ENCODE data around the gene DEUP1.
"Not testable (repeated sequence)": the region's sequence is repeated elsewhere in the genome, so short reads cannot be mapped to it uniquely, and the experiment has no call there.

The DEUP1 gene

GRCh38 chr11:93361435-93361834 lies 30.9 kb downstream of the DEUP1 start:
- no peak for DNase-seq (ENCODE audit: low spot score)

- DNase-seq (ENCODE audit: low spot score): no peak
Observed at GRCh38 chr11:93368022-93368421, 37.5 kb downstream of the DEUP1 start.

DNA sequence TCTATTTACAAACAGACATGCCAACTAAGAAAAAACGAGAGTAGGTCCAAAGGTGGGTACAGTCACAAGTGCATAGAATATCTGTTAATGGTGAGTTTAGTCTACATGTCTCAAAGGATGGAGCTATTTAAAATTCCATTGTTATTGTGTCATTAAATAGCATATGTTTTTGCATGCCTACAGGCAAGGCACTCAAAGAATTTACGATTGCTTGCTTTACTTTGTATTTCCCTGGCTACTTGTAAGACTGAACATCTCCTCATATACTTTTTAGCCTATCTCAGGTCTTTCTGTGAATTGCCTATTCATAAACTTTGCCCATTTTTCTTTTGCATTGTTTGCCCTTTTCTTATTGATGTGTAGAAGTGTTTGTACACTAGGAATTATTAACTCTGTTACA lies 39.7 kb downstream of the DEUP1 start:
- no peak for DNase-seq (ENCODE audit: low spot score)

GRCh38 chr11:93389737-93390136 lies 59.2 kb downstream of the DEUP1 start:
- no peak for DNase-seq (ENCODE audit: low spot score)

DNA sequence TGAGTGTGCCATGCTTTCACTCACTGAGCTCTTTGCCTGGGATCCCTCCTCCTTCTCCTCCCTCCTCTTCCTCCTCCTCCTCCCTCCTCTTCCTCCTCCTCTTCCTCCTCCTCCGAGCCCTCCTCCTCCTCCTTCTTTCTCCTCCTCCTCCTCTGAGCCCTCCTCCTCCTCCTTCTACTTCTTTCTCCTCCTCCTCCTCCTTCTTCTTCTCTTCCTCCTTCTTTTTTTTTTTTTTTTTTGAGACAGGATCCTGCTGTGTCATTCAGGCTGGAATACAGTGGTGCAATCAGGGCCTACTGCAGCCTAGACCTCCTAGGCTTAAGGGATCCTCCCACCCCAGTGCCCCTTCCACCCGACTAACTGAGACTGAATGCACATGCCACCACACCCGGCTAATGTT lies 62.3 kb downstream of the DEUP1 start:
- no peak for DNase-seq (ENCODE audit: low spot score)

DNA sequence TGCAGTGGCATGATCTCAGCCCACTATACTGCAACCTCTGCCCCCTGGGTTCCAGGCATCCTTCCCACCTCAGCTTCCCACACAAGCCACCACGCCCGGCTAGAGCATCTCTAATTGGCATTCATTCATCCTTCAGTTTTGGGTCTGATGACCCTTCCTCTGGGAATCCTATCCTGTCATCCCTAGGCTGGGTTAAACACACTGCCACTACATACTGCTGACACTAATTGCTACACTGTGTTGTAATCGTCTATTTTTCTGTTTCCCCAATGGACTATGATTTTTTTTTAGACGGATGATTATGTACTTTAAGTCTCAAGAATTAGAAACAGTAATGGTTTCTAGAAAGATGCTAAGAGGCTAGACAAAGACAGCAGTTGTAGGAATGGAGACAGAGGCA lies 62.8 kb downstream of the DEUP1 start:
- no peak for DNase-seq (ENCODE audit: low spot score)

DNA sequence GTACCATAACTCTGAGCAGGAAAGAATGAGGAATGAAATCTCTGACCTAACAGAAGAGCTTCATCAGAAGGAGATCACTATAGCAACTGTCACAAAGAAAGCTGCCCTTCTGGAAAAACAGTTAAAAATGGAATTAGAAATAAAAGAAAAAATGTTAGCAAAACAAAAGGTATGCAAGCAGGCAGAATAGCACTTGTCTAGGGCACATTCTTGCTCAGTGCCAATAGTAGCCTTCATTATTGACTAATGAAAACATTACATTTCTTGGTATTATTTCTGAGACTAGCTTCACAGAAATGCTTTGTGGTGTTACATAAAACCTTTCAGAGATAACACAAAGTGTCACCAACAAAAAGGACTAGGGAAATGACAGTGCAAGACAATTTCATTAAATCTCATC lies 63.9 kb downstream of the DEUP1 start:
- no peak for DNase-seq (ENCODE audit: low spot score)

- no peak for DNase-seq (ENCODE audit: low spot score)
Observed at GRCh38 chr11:93396316-93396715, 65.8 kb downstream of the DEUP1 start.

- DNase-seq (ENCODE audit: low spot score): no peak
Observed at GRCh38 chr11:93403930-93404329, 73.4 kb downstream of the DEUP1 start.

DNA sequence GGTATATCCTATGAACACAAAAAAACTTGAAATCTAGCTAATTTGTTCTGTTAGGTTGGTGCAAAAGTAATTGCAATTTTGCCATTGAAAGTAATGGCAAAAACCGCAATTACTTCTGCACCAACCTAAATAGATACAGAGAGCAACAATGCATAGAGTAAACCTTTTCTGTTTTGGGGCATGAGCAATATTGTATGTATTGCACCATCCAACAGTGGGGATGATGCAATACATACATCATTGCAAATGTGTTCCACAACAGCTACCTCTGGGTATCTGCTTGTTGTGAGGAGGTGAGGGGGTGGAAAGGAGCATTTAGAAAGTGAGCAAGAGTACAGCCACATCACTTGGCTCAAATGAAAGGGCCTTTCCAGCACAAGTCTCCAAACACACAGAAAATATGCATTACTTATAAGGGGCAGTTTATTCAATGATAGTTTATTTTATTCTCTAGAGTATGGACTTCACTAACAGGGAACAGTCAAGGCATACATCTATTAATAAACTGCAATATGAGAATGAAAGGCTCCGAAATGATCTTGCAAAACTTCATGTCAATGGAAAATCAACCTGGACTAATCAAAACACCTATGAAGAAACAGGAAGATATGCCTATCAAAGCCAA lies 77.3 kb downstream of the DEUP1 start:
- no peak for DNase-seq (ENCODE audit: low spot score)

GRCh38 chr11:93410441-93410840 lies 79.9 kb downstream of the DEUP1 start:
- no peak for DNase-seq (ENCODE audit: low spot score)

DNA sequence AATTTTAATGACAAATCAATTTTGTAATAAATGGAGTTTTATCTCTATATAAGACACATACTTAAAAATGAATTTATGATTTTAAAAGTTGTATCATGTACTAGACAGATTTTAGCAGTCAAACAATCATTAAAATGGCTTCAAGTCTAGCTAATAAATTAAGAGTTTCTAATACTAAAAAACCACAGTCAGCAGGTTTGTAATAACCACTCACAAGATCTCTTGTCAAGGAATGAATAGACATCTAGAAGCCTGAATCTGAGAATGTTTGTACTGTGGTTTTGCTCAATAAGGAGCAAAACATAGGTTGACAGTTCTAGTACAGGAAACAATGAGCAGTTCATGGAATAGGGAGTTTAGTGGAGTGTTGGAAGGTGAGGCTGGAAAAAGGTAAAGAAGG lies 81.2 kb downstream of the DEUP1 start:
- no peak for DNase-seq (ENCODE audit: low spot score)

DNA sequence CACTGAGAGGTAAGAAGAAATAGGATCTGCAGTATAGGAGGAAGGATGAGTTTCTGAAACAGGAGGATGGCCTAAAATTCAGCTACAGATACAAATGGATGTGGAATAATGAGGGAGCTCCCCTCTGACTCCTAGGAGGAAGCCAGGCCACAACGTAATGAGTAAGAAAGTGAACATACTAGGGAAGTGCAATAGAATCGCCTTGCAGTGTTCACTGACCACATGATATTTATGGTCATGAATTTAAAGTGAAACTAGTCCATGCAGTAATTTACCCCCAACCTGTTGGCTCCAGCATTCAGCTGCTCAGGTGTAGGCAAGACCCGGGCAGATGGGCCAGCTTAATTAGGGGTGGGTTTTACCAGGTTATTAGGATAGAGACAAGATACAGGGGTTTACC lies 101.7 kb downstream of the DEUP1 start:
- DNase-seq (ENCODE audit: low spot score): no peak

DNA sequence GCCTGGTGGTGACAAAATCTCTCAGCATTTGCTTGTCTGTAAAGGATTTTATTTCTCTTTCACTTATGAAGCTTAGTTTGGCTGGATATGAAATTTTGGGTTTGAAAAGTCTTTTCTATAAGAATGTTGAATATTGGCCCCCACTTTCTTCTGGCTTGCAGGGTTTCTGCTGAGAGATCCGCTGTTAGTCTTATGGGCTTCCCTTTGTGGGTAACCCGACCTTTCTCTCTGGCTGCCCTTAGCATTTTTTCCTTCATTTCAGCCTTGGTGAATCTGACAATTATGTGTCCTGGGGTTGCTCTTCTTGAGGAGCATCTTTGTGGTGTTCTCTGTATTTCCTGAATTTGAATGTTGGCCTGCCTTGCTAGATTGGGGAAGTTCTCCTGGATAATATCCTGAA lies 112.7 kb downstream of the DEUP1 start:
- DNase-seq (ENCODE audit: low spot score): not testable (repeated sequence)

DNA sequence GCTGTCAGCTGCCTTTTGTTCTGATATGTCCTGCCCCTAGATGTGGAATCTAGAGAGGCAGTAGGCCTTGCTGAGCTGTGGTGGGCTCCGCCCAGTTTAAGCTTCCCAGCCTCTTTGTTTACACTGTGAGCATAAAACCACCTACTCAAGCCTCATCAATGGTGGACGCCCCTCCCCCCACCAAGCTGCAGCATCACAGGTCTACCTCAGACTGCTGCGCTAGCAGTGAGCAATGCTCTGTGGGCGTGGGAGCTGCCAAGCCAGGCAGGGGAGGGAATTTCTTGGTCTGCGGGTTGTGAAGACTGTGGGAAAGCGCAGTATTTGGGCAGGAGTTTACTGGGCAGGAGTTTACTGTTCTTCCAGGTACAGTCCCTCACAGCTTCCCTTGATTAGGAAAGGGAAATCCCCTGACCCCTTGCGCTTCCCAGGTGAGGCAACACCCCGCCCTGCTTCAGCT lies 114.1 kb downstream of the DEUP1 start:
- no peak for DNase-seq (ENCODE audit: low spot score)

GRCh38 chr11:93458286-93458685 lies 127.7 kb downstream of the DEUP1 start:
- DNase-seq (ENCODE audit: low spot score): no peak

- not testable (repeated sequence) for DNase-seq (ENCODE audit: low spot score)
Observed at GRCh38 chr11:93463666-93464065, 133.1 kb downstream of the DEUP1 start.

DNA sequence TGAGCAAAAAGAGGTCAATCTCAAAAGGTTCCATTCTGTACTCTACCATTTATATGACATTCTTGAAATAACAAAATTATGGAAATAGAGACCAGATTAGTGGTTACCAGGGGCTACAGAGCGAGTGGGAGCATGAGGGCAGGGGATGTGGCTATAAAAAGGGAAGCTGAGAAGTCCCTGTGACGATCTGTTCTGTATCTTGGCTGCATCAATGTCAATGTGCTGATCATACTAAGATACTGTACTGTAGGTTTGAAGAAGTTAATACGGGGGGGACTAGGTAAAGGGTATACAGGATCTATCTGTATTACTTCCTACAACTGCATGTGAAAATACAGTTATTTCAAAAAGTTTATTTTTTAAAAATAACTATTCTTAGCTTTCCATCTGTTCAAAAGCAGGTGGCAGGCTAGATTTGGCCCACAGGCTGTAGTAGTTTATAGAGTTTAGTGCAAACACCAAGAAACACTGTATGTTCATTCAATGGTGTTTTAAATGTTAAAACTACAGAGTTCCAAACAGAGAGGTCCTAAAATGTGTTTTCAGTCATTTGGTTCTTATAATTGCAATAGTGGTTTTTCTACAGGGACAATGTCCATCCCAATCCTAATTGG lies 134.5 kb downstream of the DEUP1 start:
- DNase-seq (ENCODE audit: low spot score): no peak

- DNase-seq (ENCODE audit: low spot score): no peak
Observed at GRCh38 chr11:93467054-93467453, 136.5 kb downstream of the DEUP1 start.

- no peak for DNase-seq (ENCODE audit: low spot score)
Observed at GRCh38 chr11:93468290-93468689, 137.7 kb downstream of the DEUP1 start.

DNA sequence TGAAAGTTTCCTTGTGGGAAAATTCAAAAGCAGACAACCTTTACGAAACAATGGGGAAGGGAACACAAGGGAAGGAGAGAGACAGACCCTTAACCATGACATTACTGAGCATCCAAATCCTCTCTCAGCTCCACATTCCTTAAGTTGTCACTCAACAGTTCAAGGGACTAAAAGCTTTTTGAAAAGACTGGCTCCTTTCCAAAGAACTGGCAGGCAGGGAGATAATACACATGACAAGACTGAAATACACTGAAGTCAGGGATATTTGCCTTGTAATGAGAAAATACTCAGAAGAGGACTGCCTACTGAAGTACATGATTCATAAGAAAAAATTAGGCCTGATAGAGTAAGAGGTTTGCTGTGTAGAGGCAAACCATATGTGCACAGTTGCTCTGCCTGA lies 143.6 kb downstream of the DEUP1 start:
- no peak for DNase-seq (ENCODE audit: low spot score)

DNA sequence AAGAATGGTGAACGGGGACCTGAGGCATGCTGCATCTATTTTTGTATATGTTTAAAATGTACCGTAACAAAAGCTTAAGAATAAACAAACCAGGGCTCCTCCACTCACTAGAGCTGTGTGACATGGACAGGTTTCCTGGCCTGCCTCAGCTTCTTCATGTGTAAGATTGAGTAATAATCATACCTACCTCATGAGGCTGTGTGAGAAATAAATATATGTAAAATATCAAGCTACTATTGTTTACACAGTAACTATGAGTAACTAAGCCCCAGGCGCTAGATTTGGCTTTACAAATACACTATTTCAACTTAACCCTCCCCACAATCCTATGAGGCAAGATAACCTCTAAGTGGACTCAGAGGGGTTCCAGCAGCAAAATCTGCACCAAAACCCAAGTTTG lies 146.3 kb downstream of the DEUP1 start:
- no peak for DNase-seq (ENCODE audit: low spot score)

DNA sequence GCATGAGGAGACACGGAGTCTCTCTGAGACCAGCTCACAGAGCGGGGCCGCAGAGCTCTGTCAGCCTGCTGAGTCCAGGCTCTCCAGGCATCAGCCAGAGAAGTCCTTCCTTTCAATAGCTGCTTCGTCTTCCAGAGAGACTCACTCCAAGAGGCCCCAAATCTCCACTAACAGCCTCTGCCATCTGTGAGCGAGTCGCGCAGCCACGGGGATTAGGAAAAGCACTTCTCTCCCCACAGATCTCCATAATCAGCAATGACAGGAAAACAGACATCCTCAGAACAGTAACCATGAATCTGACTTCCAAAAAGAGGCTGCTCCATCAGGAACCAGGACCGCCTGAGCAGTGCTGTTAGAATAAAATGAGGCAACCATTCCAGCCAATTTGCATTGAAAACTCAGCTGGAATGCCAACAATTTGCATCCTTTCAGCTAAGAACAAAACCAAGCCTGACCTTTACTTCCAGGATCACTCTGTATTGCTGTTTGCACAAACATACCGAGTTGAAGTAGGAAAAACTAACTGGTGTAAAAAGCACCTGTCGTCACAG lies 147.2 kb downstream of the DEUP1 start:
- no peak for DNase-seq (ENCODE audit: low spot score)

- no peak for DNase-seq (ENCODE audit: low spot score)
Observed at GRCh38 chr11:93478841-93479240, 148.3 kb downstream of the DEUP1 start.
